Measurements from ENCODE around the gene UBAC2.

UBAC2 gene

GRCh38 chr13:99278200-99278599 is 77.5 kb downstream of the UBAC2 start:
- TF ChIP-seq CTCF (IDR thresholded peaks at IDR 0.05; ENCODE audit: control insufficient read depth, insufficient read depth, low read depth, low read length, missing control alignments), result no peak
- no peak for DNase-seq (ENCODE audit: low read depth)
- H3K4me3 ChIP-seq (ENCODE audit: control insufficient read depth, low read depth, low read length), result no peak overlapping the region

- no peak overlapping the region for H3K4me3 ChIP-seq (ENCODE audit: control insufficient read depth, low read depth, low read length)
- TF ChIP-seq CTCF (IDR thresholded peaks at IDR 0.05; ENCODE audit: control insufficient read depth, insufficient read depth, low read depth, low read length, missing control alignments), result no peak
- no peak for DNase-seq (ENCODE audit: low read depth)
These were observed 78.2 kb downstream of the UBAC2 start for GRCh38 chr13:99278843-99279242.

DNA sequence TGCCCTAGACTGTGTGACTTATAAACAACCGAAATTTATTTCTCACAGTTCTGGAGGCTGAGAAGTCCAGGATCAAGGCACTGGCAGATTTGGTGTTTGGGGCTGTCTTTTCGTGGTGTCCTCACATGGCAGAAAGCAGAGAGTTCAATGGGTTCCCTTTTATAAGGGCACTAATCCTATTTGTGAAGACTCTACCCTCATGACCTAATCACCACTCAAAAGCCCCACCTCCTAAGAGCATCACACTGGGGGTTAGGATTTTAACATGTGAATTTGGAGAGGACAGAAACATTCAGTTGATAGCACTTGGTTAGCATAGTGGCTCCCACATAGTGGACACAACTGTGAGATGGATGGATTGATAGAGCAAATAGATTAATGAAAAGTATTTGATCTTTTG is 79.0 kb downstream of the UBAC2 start:
- H3K4me3 ChIP-seq (ENCODE audit: control insufficient read depth, low read depth, low read length), result no peak overlapping the region
- no peak for DNase-seq (ENCODE audit: low read depth)
- TF ChIP-seq CTCF (IDR thresholded peaks at IDR 0.05; ENCODE audit: control insufficient read depth, insufficient read depth, low read depth, low read length, missing control alignments), result no peak

GRCh38 chr13:99280166-99280565 is 79.5 kb downstream of the UBAC2 start:
- no peak overlapping the region for H3K4me3 ChIP-seq (ENCODE audit: control insufficient read depth, low read depth, low read length)
- no peak for TF ChIP-seq CTCF (IDR thresholded peaks at IDR 0.05; ENCODE audit: control insufficient read depth, insufficient read depth, low read depth, low read length, missing control alignments)
- peak; percentile 86 for DNase-seq (ENCODE audit: low read depth)

- DNase-seq (ENCODE audit: low read depth), result no peak
- TF ChIP-seq CTCF (IDR thresholded peaks at IDR 0.05; ENCODE audit: control insufficient read depth, insufficient read depth, low read depth, low read length, missing control alignments), result no peak
- H3K4me3 ChIP-seq (ENCODE audit: control insufficient read depth, low read depth, low read length), result no peak overlapping the region
These were observed 81.2 kb downstream of the UBAC2 start for GRCh38 chr13:99281811-99282263.

- DNase-seq (ENCODE audit: low read depth), result no peak
- TF ChIP-seq CTCF (IDR thresholded peaks at IDR 0.05; ENCODE audit: control insufficient read depth, insufficient read depth, low read depth, low read length, missing control alignments), result no peak
These were observed 81.9 kb downstream of the UBAC2 start for GRCh38 chr13:99282264-99283231.

More at GRCh38 chr13:99282264-99283231, 81.9 kb downstream of the UBAC2 start:
- no peak overlapping the region for H3K4me3 ChIP-seq (ENCODE audit: control insufficient read depth, low read depth, low read length)

Measured in AG09309 (cell line).